NCI-H2171 (cell line): ENCODE data around the gene CMTM5.
"Not testable (repeated sequence)": the region's sequence is repeated elsewhere in the genome, so short reads cannot be mapped to it uniquely, and the experiment has no call there.

Source experiments
- DNase-seq: peaks from one replicate; lab custom pipeline; 2025; lab: John Stamatoyannopoulos, UW

Gene CMTM5

DNA sequence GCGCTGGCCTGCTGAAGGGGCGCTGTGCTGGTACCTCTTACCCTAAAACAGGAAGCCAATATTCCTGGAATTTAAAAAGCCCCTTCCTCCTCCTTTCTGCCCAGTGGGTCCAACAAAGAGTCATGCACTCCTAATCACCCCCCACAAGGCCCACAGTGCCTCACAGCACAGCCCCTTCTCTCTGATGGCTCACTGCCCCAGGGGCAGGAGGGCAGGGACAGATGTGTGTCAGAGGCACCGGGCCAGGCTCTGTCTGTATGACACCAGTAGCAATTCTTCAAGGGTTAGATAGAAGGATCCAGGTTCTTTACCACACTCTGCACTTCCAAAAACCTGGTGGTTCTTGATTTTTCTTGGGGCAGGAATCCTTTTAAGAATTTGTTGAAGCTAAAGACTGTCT is 22.3 kb downstream of the CMTM5 start:
- no peak for DNase-seq

- DNase-seq: no peak
Measured at GRCh38 chr14:23399591-23399990, 22.7 kb downstream of the CMTM5 start.

- not testable (repeated sequence) for DNase-seq
Measured at GRCh38 chr14:23400496-23401149, 23.8 kb downstream of the CMTM5 start.

- DNase-seq: no peak
Measured at GRCh38 chr14:23401291-23401690, 24.4 kb downstream of the CMTM5 start.

DNA sequence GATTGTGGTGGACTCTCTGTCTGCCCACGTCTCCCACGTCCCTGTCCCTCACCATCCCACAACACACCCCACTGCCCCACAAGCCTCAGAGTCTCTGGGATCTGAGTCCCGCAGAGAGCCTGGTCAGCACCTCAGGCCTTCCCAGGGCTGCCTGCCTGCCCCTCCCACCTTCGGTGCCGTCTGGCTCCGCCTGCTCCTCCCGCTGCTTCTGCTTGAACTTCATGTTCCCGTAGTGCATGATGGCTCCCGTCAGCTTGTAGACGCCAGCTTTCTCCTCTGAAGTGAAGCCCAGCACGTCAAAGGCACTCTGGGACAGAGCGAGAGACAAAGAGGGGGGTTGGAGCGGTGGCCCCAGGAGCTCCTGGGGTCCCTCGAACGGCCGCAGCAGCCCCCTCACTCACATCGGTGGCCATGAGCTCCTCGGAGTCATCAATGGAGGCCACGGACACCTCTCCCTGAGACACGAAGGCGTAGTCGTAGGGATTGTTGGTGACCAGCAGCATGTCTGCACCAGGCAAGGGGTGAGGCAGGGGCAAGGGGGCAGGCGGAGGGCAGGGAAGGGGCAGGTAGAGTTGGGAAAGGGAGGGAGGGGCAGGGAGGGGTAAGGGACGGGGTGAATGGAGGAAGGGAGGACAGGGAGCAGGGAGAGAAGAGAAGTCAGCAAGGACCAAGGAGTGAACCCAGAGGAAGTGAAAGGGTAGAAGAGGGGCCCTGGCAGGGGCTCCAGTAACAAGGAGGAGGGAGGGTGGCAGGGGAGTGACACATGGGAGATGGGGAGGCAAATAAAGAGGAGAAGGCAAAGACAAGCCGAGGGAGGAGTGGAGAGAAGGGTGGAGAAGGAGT is 25.7 kb downstream of the CMTM5 start:
- DNase-seq: no peak

- DNase-seq: no peak
Measured at GRCh38 chr14:23403139-23403438, 26.2 kb downstream of the CMTM5 start.

DNA sequence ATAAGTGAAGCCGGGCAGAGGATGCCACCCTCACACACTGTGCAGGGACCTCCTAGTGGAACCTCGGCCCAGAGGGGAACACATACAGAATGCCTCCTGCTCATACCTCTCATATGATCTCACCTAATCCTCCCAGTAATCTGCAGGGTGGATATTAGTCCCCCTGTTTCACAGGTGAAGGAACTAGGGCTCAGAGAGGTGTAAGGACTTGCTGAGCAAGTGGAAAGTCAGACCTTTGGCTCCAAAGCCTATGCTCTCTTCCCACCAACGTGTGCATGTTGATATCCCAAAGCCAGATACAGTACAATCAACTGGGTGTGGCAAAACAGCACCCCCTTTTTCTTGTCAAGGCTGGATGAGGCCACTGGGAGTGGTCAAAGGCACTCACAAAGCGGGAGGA is 27.1 kb downstream of the CMTM5 start:
- DNase-seq: no peak

- DNase-seq: no peak
Measured at GRCh38 chr14:23404331-23404900, 27.6 kb downstream of the CMTM5 start.

- DNase-seq: no peak
Measured at GRCh38 chr14:23405096-23405495, 28.2 kb downstream of the CMTM5 start.

DNA sequence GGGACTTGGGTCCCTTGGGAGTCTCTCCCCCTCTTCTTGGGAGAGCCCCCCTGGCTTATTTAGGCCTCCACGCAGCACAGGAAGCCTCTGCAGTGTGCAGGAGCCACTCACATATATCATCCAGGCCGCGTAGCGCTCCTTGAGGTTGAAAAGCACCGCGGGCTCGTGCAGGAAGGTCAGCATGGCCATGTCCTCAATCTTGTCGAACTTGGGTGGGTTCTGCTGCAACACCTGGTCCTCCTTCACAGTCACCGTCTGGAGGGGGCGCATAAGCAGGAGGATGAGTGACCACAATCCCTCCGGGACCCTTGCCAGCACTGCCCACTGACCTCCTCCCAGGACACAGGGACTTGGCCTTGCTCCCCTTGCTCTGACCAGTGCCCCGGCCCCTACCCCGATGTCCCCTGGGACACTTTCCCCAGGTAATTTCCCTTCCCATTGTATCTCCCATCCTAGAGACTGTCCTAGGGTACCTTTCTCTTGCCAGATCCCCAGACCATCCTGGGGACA is 28.7 kb downstream of the CMTM5 start:
- no peak for DNase-seq

GRCh38 chr14:23406244-23406643 is 29.4 kb downstream of the CMTM5 start:
- peak; percentile 52 for DNase-seq

- DNase-seq: no peak
Measured at GRCh38 chr14:23406725-23407355, 30.0 kb downstream of the CMTM5 start.

- no peak for DNase-seq
Measured at GRCh38 chr14:23407516-23408306, 30.9 kb downstream of the CMTM5 start, which contains the start of gene MYH6. Gene MYH6, minus strand, starts transcription at chr14:23408273. Its CDS starts 1,050 bp downstream, at chr14:23407223.

GRCh38 chr14:23408307-23408630 is 31.4 kb downstream of the CMTM5 start:
- DNase-seq: no peak

DNA sequence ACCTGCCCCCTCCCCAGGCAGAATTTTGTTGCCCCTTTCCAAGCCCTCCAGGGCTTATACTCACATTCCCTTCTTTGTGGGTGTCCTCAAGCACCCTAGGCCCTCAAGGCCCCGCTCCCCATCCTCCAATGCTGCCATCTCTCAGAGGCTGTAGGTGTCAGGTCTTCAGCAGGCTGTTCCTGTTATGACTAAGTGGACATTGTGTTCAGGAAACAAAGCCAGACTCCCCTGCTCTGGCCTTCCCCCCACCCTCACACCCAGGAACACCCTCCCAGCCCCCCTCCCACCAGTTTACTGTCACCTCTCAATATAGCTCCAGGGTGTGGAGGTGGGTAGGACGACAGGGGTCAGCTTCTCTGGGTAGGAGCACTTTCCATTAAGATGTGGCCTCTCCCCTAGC is 32.6 kb downstream of the CMTM5 start:
- no peak for DNase-seq

GRCh38 chr14:23409966-23410635 is 33.3 kb downstream of the CMTM5 start:
- DNase-seq: no peak

GRCh38 chr14:23411563-23412525 is 35.0 kb downstream of the CMTM5 start:
- no peak for DNase-seq

- no peak for DNase-seq
Measured at GRCh38 chr14:23413681-23414080, 36.8 kb downstream of the CMTM5 start.

DNA sequence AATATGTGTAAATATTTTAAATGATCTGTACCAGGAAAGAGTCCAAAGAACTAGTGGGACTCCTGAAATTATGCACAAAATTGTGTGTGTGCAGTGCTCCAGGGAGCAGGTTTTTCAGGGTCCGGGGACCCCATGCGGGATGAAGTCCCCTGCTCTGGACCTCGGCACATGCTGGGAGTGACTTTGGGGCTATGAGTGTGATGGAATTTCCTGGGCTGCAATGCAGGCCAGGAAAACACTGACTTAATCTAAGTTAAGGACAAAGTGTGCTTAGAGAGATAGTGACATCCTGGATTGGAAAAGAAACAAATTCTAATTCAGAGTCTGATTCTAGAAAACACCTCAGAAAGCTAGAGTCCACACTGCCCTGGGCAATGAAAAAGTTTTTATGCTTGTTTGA is 37.4 kb downstream of the CMTM5 start:
- DNase-seq: no peak
